Subcutaneous abdominal adipose tissue (tissue), 5 donors: Measurements from ENCODE around the gene TEAD2.

Experiments used
- H3K27ac ChIP-seq: one replicate; pipeline ENCODE4 v1.7.0; 2013; ENCODE audit warnings: low read depth, mild to moderate bottlenecking, inconsistent platforms, low read length, moderate library complexity
- H3K27me3 ChIP-seq, 5 donors: one replicate each; pipeline ENCODE4 v1.7.0; 2013; ENCODE audit warnings: low read length in 5 of 5, inconsistent platforms in 1 of 5; ENCODE audit not compliant: control insufficient read depth in 5 of 5, insufficient read depth in 4 of 5
- H3K36me3 ChIP-seq, 5 donors: one replicate each; pipeline ENCODE4 v1.7.0; 2013; ENCODE audit warnings: low read length in 5 of 5; ENCODE audit not compliant: control insufficient read depth in 5 of 5, insufficient read depth in 5 of 5
- H3K4me1 ChIP-seq, 5 donors: one replicate each; pipeline ENCODE4 v1.7.0; 2013; ENCODE audit warnings: low read length in 5 of 5, mild to moderate bottlenecking in 3 of 5, moderate library complexity in 1 of 5; ENCODE audit not compliant: control insufficient read depth in 5 of 5, insufficient read depth in 5 of 5
- H3K4me3 ChIP-seq, 5 donors: one replicate each; pipeline ENCODE4 v1.7.0; 2013; ENCODE audit warnings: low read length in 5 of 5, low read depth in 1 of 5
- H3K9ac ChIP-seq, 5 donors: one replicate each; pipeline ENCODE4 v1.7.0; 2013; ENCODE audit warnings: low read length in 5 of 5, mild to moderate bottlenecking in 4 of 5, moderate library complexity in 3 of 5
- H3K9me3 ChIP-seq, 5 donors: one replicate each; pipeline ENCODE4 v1.7.0; 2013; ENCODE audit warnings: low read length in 5 of 5; ENCODE audit not compliant: control insufficient read depth in 5 of 5
- donor health status: healthy.
- donor health status: healthy.
- donor health status: healthy.
- donor health status: healthy.
- donor health status: healthy.

Gene TEAD2

GRCh38 chr19:49348305-49349189, 13.7 kb downstream of the TEAD2 start:
- H3K27ac ChIP-seq, result no peak overlapping the region
- H3K9me3 ChIP-seq, result no peaks in the 10 kb centered on the region
- no peak overlapping the region for H3K4me3 ChIP-seq
- no peaks in the 10 kb centered on the region for H3K4me1 ChIP-seq
- H3K9ac ChIP-seq, result no peak overlapping the region
- peaks cover 0 to 74% (median 67%) of the 10 kb centered on the region in 5 donors for H3K36me3 ChIP-seq
- no peaks in the 10 kb centered on the region for H3K27me3 ChIP-seq

GRCh38 chr19:49347835-49348234, 14.4 kb downstream of the TEAD2 start:
- H3K36me3 ChIP-seq, result peaks cover 0 to 75% (median 66%) of the 10 kb centered on the region in 5 donors
- no peak overlapping the region for H3K4me3 ChIP-seq
- H3K9me3 ChIP-seq, result no peaks in the 10 kb centered on the region
- no peak overlapping the region for H3K27ac ChIP-seq
- H3K27me3 ChIP-seq, result no peaks in the 10 kb centered on the region
- no peaks in the 10 kb centered on the region for H3K4me1 ChIP-seq
- no peak overlapping the region for H3K9ac ChIP-seq

DNA sequence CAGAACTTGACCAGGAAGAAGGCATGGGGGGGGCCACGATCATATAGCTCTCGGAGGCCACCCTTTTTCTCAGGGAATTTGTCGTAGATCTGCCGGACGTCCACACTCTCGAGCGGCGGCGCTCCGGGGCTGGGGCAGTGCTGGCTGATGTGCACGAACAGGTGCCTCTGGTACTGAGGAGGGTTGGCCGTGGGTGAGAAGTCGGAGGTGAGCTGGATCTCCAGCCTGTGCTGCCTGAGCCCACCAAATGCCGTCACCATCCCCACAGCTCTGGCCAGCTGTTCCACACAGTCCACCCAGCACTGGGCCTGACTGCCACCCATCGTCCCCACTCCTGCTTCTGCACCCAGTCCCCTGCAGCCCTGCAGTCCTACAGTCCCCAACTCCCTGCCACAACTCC, 15.0 kb downstream of the TEAD2 start:
- H3K4me3 ChIP-seq, result no peak overlapping the region
- no peaks in the 10 kb centered on the region for H3K4me1 ChIP-seq
- no peak overlapping the region for H3K9ac ChIP-seq
- H3K9me3 ChIP-seq, result no peaks in the 10 kb centered on the region
- no peaks in the 10 kb centered on the region for H3K27me3 ChIP-seq
- H3K27ac ChIP-seq, result no peak overlapping the region
- H3K36me3 ChIP-seq, result peaks cover 0 to 80% (median 71%) of the 10 kb centered on the region in 5 donors

DNA sequence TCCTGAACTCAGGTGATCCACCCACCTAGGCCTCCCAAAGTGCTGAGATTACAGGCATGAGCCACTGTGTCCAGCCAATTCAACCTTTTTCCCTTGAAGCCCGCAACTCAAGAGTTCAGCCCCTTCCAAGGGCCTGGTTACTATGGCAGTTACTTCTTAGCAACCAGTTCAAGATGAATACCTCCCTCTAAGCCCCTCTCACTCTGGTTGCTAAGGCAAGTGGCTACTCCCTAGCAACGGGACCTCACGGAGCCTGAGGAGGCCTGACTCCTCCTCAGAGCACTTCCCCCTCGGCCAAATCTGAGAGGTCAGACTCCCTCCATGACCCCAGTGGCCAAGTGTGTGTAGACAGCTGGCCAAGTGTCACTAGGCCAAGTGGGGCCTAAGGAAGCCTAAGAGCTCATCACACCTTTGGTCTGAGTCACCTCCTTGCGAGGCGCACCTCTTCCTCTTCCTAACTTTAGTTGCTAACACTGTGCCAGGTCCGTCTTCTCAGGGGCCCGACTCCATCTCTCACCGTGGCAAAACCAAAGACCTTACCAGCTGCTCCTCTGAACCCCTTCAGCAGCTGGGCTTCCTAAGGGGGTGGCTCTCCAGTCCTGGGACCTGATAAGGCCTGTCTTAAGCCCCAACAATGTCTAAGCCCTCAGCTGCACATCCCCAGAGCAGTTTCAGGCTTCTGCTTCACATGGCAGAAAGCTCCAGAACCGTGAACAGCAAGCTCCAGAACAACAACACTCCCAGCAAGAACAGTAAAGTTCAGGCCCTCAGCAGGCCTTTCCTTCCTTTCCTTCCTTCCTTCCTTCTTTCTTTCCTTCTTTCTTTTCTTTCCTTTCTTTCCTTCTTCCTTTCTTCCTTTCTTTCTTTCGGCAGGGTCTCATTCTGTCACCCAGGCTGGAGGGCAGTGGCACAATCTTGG, 17.5 kb downstream of the TEAD2 start:
- Histone ChIP-seq H3K36me3 (peaks cover 0 to 74% (median 62%) of the 10 kb centered on the region in 5 donors), H3K9me3 (no peaks in the 10 kb centered on the region), H3K27ac (no peak overlapping the region), H3K27me3 (no peaks in the 10 kb centered on the region), H3K4me1 (peaks cover 0 to 14% (median 11%) of the 10 kb centered on the region in 5 donors), H3K9ac (no peak overlapping the region), H3K4me3 (no peak overlapping the region)

GRCh38 chr19:49343123-49343522, 19.1 kb downstream of the TEAD2 start:
- Histone ChIP-seq H3K9ac (no peak overlapping the region), H3K4me3 (no peak overlapping the region), H3K36me3 (peaks cover 0 to 71% (median 51%) of the 10 kb centered on the region in 5 donors), H3K9me3 (no peaks in the 10 kb centered on the region), H3K27me3 (no peaks in the 10 kb centered on the region), H3K27ac (no peak overlapping the region), H3K4me1 (peaks cover 0 to 30% (median 25%) of the 10 kb centered on the region in 5 donors)

- H3K4me1 ChIP-seq, result peaks cover 0 to 30% (median 25%) of the 10 kb centered on the region in 5 donors
These were observed 19.9 kb downstream of the TEAD2 start for GRCh38 chr19:49342291-49342721.

GRCh38 chr19:49340865-49341718, 21.1 kb downstream of the TEAD2 start:
- Histone ChIP-seq H3K27me3 (no peaks in the 10 kb centered on the region), H3K4me1 (peaks cover 0 to 34% (median 25%) of the 10 kb centered on the region in 5 donors), H3K4me3 (no peak overlapping the region), H3K9me3 (no peaks in the 10 kb centered on the region), H3K36me3 (peaks cover 0 to 51% (median 33%) of the 10 kb centered on the region in 5 donors), H3K27ac (peak overlapping the region; percentile 74), H3K9ac (no peak overlapping the region)

More at GRCh38 chr19:49342291-49342721, 19.9 kb downstream of the TEAD2 start:
- Histone ChIP-seq H3K27me3 (no peaks in the 10 kb centered on the region), H3K9ac (no peak overlapping the region), H3K27ac (no peak overlapping the region), H3K36me3 (peaks cover 0 to 63% (median 43%) of the 10 kb centered on the region in 5 donors), H3K4me3 (no peak overlapping the region), H3K9me3 (no peaks in the 10 kb centered on the region)

DNA sequence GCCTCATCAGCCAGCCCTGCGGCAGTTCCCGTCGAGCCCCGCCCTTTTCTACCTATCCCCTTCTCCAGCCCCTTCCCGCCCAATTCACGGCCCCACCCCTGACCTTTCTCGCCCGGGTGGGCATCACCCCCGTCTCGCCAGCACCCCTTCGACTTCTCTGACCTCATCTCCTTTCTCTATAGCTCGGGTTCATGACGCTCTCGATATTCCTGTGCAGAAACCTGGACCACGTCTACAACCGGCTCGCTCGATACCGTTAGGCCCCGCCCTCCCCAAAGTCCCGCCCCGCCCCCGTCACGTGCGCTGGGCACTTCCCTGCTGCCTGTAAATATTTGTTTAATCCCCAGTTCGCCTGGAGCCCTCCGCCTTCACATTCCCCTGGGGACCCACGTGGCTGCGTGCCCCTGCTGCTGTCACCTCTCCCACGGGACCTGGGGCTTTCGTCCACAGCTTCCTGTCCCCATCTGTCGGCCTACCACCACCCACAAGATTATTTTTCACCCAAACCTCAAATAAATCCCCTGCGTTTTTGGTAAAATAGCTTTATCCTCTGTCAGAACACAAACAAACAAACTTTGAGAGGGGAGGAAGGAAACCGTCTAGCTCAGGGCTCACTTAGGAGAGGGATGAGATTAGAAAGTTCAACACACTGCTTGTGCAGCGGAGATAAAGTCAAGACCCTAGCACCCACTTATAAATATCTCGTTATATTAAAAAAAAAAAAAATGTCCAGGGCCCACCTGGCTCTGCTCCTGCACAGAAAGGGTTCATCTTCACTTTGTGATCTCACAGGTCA, 21.9 kb downstream of the TEAD2 start:
- Histone ChIP-seq H3K27me3 (no peaks in the 10 kb centered on the region), H3K4me3 (peak overlapping the region; percentile 48 to 64 (median 61)), H3K27ac (peak overlapping the region; percentile 74), H3K36me3 (peaks cover 0 to 46% (median 30%) of the 10 kb centered on the region in 5 donors), H3K9ac (peak overlapping the region in 2 of 5 donors; percentile 6 to 41), H3K9me3 (no peaks in the 10 kb centered on the region), H3K4me1 (peaks cover 0 to 34% (median 25%) of the 10 kb centered on the region in 5 donors)
